HG03442 (cell line): ENCODE data around the gene C12orf42.

Experiments used
- ATAC-seq: cut with Tn5 transposase; IDR thresholded peaks from one replicate; pipeline ENCODE4 v1.9.1; 2021; ENCODE audit warnings: mild to moderate bottlenecking, moderate library complexity; ENCODE audit not compliant: unreplicated experiment

Gene C12orf42

GRCh38 chr12:103350116-103350515, 145.7 kb downstream of the C12orf42 start:
- ATAC-seq: no peak

- ATAC-seq: no peak
Observed at GRCh38 chr12:103348935-103349334, 146.8 kb downstream of the C12orf42 start.

GRCh38 chr12:103336940-103337339, 158.8 kb downstream of the C12orf42 start:
- no peak for ATAC-seq

- no peak for ATAC-seq
Observed at GRCh38 chr12:103334466-103334865, 161.3 kb downstream of the C12orf42 start.

- ATAC-seq: no peak
Observed at GRCh38 chr12:103333676-103334075, 162.1 kb downstream of the C12orf42 start.

GRCh38 chr12:103331643-103332042, 164.1 kb downstream of the C12orf42 start:
- no peak for ATAC-seq

- ATAC-seq: no peak
Observed at GRCh38 chr12:103330672-103331071, 165.1 kb downstream of the C12orf42 start.

- ATAC-seq: no peak
Observed at GRCh38 chr12:103327676-103328075, 168.1 kb downstream of the C12orf42 start.

GRCh38 chr12:103326190-103326589, 169.6 kb downstream of the C12orf42 start:
- no peak for ATAC-seq

- no peak for ATAC-seq
Observed at GRCh38 chr12:103318566-103318965, 177.2 kb downstream of the C12orf42 start.

GRCh38 chr12:103317220-103317619, 178.5 kb downstream of the C12orf42 start:
- no peak for ATAC-seq

- no peak for ATAC-seq
Observed at GRCh38 chr12:103314786-103315185, 181.0 kb downstream of the C12orf42 start.

GRCh38 chr12:103313894-103314293, 181.9 kb downstream of the C12orf42 start:
- ATAC-seq: no peak

- no peak for ATAC-seq
Observed at GRCh38 chr12:103312742-103313354, 182.9 kb downstream of the C12orf42 start.

- no peak for ATAC-seq
Observed at GRCh38 chr12:103310546-103311270, 185.1 kb downstream of the C12orf42 start.

GRCh38 chr12:103308396-103308795, 187.4 kb downstream of the C12orf42 start:
- no peak for ATAC-seq

- no peak for ATAC-seq
Observed at GRCh38 chr12:103303484-103303883, 192.3 kb downstream of the C12orf42 start.

- ATAC-seq: no peak
Observed at GRCh38 chr12:103301642-103302591, 193.9 kb downstream of the C12orf42 start.

GRCh38 chr12:103288016-103288415, 207.8 kb downstream of the C12orf42 start:
- ATAC-seq: no peak

- no peak for ATAC-seq
Observed at GRCh38 chr12:103282124-103282523, 213.6 kb downstream of the C12orf42 start.

- ATAC-seq: peak; percentile 94
Observed at GRCh38 chr12:103279444-103279843, 216.3 kb downstream of the C12orf42 start.
